Neuronal stem cell (in vitro differentiated cells): Measurements from ENCODE around the gene DPM1.

ENCODE experiments used
- DNase-seq: peaks from one replicate; pipeline ENCODE4 v3.0.0-alpha.2; 2013; ENCODE audit warnings: low spot score
- H2AFZ ChIP-seq: one replicate; pipeline ENCODE4 v1.6.1; 2013; ENCODE audit warnings: mild to moderate bottlenecking, low read length, inconsistent platforms
- H2AK5ac ChIP-seq: 2 replicates; pipeline ENCODE4 v1.6.1; 2013; ENCODE audit warnings: low read depth, mild to moderate bottlenecking, inconsistent platforms, low read length, moderate library complexity, mixed read lengths
- H2BK120ac ChIP-seq: 2 replicates; pipeline ENCODE4 v1.6.1; 2013; ENCODE audit warnings: low read depth, mild to moderate bottlenecking, inconsistent platforms, low read length, moderate library complexity, mixed read lengths
- H2BK12ac ChIP-seq: one replicate; pipeline ENCODE4 v1.6.1; 2013; ENCODE audit warnings: low read length, inconsistent platforms
- H2BK15ac ChIP-seq: 2 replicates; pipeline ENCODE4 v1.6.1; 2013; ENCODE audit warnings: mild to moderate bottlenecking, low read length, inconsistent platforms, mixed read lengths
- H2BK5ac ChIP-seq: one replicate; pipeline ENCODE4 v1.6.1; 2013; ENCODE audit warnings: inconsistent platforms, mild to moderate bottlenecking, low read length, moderate library complexity
- H3K14ac ChIP-seq: one replicate; pipeline ENCODE4 v1.6.1; 2013; ENCODE audit warnings: low read length, inconsistent platforms
- H3K18ac ChIP-seq: 2 replicates; pipeline ENCODE4 v1.6.1; 2013; ENCODE audit warnings: low read length, inconsistent platforms
- H3K23ac ChIP-seq: 2 replicates; pipeline ENCODE4 v1.6.1; 2013; ENCODE audit warnings: low read depth, mild to moderate bottlenecking, mixed read lengths, low read length, inconsistent platforms; ENCODE audit not compliant: poor library complexity
- H3K27ac ChIP-seq: replicated peaks from 3 replicates; pipeline ENCODE4 v1.5.1; 2013; ENCODE audit warnings: low read length, inconsistent platforms
- H3K27me3 ChIP-seq, 3 experiments: 2 replicates each; pipeline ENCODE4 v1.6.1; 2013; ENCODE audit warnings: low read length in 3 of 3, mild to moderate bottlenecking in 2 of 3, inconsistent platforms in 1 of 3, low read depth in 1 of 3, mixed read lengths in 1 of 3, moderate library complexity in 1 of 3; ENCODE audit not compliant: control insufficient read depth in 3 of 3, insufficient read depth in 3 of 3
- H3K36me3 ChIP-seq, 2 donors: replicated peaks in 1 of 2; 2 replicates each; pipeline ENCODE4 v1.6.1; 2013; ENCODE audit warnings: low read length in 2 of 2; ENCODE audit not compliant: control insufficient read depth in 2 of 2, insufficient read depth in 2 of 2
- H3K4ac ChIP-seq: 2 replicates; pipeline ENCODE4 v1.6.1; 2013; ENCODE audit warnings: inconsistent platforms, mild to moderate bottlenecking, low read length, moderate library complexity
- H3K4me1 ChIP-seq, 2 donors: 1 replicate in 1 of 2; 2 replicates in 1 of 2; pipeline ENCODE4 v1.6.1; 2013; ENCODE audit warnings: low read length in 2 of 2, low read depth in 1 of 2; ENCODE audit not compliant: control insufficient read depth in 2 of 2, insufficient read depth in 1 of 2
- H3K4me2 ChIP-seq: one replicate; pipeline ENCODE4 v1.6.1; 2013; ENCODE audit warnings: mild to moderate bottlenecking, low read length, inconsistent platforms; ENCODE audit not compliant: insufficient read depth, poor library complexity, severe bottlenecking
- H3K4me3 ChIP-seq, 2 donors: 2 replicates each; pipeline ENCODE4 v1.5.1; 2013; ENCODE audit warnings: low read length in 2 of 2, mild to moderate bottlenecking in 2 of 2, inconsistent platforms in 1 of 2, moderate library complexity in 1 of 2
- H3K79me1 ChIP-seq: one replicate; pipeline ENCODE4 v1.6.1; 2013; ENCODE audit warnings: low read depth, mild to moderate bottlenecking, inconsistent platforms, low read length, moderate library complexity
- H3K9ac ChIP-seq: one replicate; pipeline ENCODE4 v1.6.1; 2013; ENCODE audit warnings: mild to moderate bottlenecking, low read depth, low read length, inconsistent platforms; ENCODE audit not compliant: poor library complexity
- H3K9me3 ChIP-seq, 2 donors: replicated peaks in 1 of 2; 2 replicates each; pipeline versions ENCODE3 to v1.6.1; 2013; ENCODE audit warnings: low read length in 2 of 2, mild to moderate bottlenecking in 2 of 2, inconsistent platforms in 1 of 2, low read depth in 1 of 2, mixed read lengths in 1 of 2, moderate library complexity in 1 of 2; ENCODE audit not compliant: control insufficient read depth in 2 of 2, insufficient read depth in 1 of 2
- H4K8ac ChIP-seq: one replicate; pipeline ENCODE4 v1.6.1; 2013; ENCODE audit warnings: low read depth, mild to moderate bottlenecking, inconsistent platforms, low read length, moderate library complexity
- H4K91ac ChIP-seq: one replicate; pipeline ENCODE4 v1.6.1; 2013; ENCODE audit warnings: low read length, low read depth, mild to moderate bottlenecking, inconsistent platforms; ENCODE audit not compliant: poor library complexity
- WGBS, 2 donors: extraction: QIAGEN DNeasy Blood & Tissue Kit; methylation state at CpG; one replicate each; pipeline ENCODE4 v1.1.7; 2013; ENCODE audit warnings: missing lambda C conversion rate in 2 of 2, mixed read lengths in 1 of 2; ENCODE audit not compliant: insufficient read length in 2 of 2, insufficient replicate concordance in 1 of 2; ENCODE audit errors: extremely low coverage in 2 of 2; 5-methylcytosine and 5-hydroxymethylcytosine counted together

DPM1 gene

DNA sequence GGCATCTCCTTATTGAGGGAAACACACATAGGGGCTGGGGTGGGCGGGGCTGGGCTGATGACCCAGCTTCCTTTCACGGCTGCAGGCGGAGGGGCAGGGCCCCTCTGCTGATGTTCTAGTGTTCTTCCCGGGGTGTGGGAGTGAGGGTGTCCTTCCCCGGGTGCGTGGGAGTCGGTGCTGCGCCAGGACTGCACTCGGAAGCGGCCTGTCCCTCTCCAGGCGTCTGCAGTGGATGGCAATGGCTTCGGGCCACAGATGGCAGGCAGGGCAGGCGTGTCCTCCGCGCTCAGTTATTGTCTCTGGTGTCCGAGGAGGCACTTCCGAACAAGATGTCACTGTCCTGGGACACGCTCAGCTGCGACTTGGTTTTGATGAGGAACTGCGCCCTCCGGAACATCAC is 45.4 kb upstream of the DPM1 start:
- H3K36me3 ChIP-seq: peaks cover 0 to 3% of the 10 kb centered on the region in 2 donors

DNA sequence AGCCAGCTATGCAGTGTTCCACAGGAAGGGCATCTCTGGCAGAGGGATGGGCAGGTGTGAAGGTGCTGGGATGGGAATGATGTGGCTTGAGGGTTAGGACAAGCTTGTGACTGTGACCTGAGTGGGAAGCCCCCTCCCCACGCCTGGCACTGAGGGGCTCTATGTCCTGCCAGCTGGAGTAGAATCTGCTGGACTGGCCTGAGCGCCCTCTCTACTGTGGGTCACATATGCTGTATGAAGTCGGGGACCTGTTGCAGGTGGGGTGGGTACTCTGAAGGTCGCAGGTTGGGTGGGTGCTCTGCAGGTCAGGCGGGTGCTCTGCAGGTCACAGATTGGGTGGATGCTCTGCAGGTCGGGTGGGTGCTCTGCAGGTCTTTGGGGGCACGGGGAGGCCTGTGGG is 44.3 kb upstream of the DPM1 start:
- DNase-seq: no peak
- H2BK5ac ChIP-seq: peak overlapping the region; percentile 19
- peak overlapping the region; percentile 56 for H3K9ac ChIP-seq
- peaks cover 11 to 14% of the 10 kb centered on the region in 2 donors for H3K4me1 ChIP-seq
- H2BK120ac ChIP-seq: peak overlapping the region; percentile 33
- H3K27ac ChIP-seq: peak overlapping the region; percentile 2
- H3K9me3 ChIP-seq: no peaks in the 10 kb centered on the region
- H3K36me3 ChIP-seq: peaks cover 0 to 3% of the 10 kb centered on the region in 2 donors
- no peaks in the 10 kb centered on the region for H3K27me3 ChIP-seq
- H4K8ac ChIP-seq: peak overlapping the region; percentile 74
- no CpG with 5 or more reads among the region's 7 CpGs for WGBS, 2 donors
- H2AFZ ChIP-seq: no peak overlapping the region
- H2BK12ac ChIP-seq: peak overlapping the region; percentile 63
- H3K23ac ChIP-seq: peak overlapping the region; percentile 49
- H4K91ac ChIP-seq: no peak overlapping the region
- H2AK5ac ChIP-seq: peak overlapping the region; percentile 91
- no peak overlapping the region for H2BK15ac ChIP-seq
- H3K18ac ChIP-seq: peak overlapping the region; percentile 66
- peaks cover 3% of the 10 kb centered on the region for H3K79me1 ChIP-seq
- H3K4me2 ChIP-seq: no peak overlapping the region
- H3K4ac ChIP-seq: peak overlapping the region; percentile 56
- H3K4me3 ChIP-seq: no peak overlapping the region
- no peak overlapping the region for H3K14ac ChIP-seq

More for the DNA sequence above, 45.4 kb upstream of the DPM1 start:
- Histone ChIP-seq H2BK12ac (peak overlapping the region; percentile 35), H3K9me3 (no peaks in the 10 kb centered on the region), H3K4ac (no peak overlapping the region), H4K8ac (peak overlapping the region; percentile 3), H3K14ac (no peak overlapping the region), H3K23ac (peak overlapping the region; percentile 56), H3K27me3 (no peaks in the 10 kb centered on the region), H3K18ac (peak overlapping the region; percentile 92), H2BK120ac (no peak overlapping the region), H3K79me1 (peaks cover 3% of the 10 kb centered on the region), H3K27ac (peak overlapping the region; percentile 23), H3K4me3 (no peak overlapping the region), H2AFZ (peak overlapping the region; percentile 71), H2BK15ac (peak overlapping the region; percentile 60), H2BK5ac (peak overlapping the region; percentile 91), H2AK5ac (peak overlapping the region; percentile 92), H4K91ac (peak overlapping the region; percentile 68), H3K9ac (peak overlapping the region; percentile 56), H3K4me2 (no peak overlapping the region), H3K4me1 (peaks cover 11 to 14% of the 10 kb centered on the region in 2 donors)
- no peak for DNase-seq
- WGBS, 2 donors: no CpG with 5 or more reads among the region's 21 CpGs

DNA sequence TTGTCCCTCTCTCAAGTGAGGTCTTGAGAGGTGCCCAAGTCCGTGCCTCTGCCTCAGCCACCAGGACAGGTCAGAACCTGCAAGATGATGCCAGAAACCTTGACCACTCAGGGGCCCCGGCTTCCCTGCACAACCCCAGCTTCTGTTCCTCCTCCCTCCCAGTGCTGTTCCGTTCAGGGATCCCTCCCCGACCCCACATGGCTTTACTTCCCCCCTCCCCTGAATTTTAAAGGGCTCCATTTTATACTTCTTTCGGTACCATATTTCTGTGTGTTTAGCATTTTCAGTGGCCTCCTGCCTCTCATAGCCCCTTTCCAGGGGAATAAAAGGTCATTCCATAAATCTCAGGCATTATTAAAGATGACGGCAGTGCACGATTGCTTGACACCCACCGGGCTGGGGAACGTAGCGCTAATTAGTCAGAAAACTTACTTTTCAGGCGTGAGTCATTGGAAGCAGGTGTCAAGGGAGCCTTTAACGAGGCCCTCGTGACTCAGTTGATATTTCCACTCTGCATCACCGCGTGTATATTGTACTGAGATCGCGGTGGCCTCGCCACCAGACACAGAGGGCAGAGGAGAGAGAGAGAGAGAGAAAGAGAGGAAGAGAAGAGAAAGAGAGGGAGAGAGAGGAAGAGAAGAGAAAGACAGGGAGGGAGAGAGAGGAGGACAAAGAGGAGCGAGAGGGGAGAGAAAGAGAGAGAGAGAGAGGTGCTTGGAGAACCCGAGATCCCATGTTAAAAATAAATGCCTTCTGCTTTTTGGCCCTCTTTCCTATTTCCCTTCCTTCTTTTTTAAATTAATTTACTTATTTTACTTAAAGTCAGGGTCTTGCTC is 43.3 kb upstream of the DPM1 start:
- no peak overlapping the region for H3K4ac ChIP-seq
- no peak overlapping the region for H2BK12ac ChIP-seq
- no peaks in the 10 kb centered on the region for H3K9me3 ChIP-seq
- H3K4me1 ChIP-seq: peaks cover 15 to 20% of the 10 kb centered on the region in 2 donors
- no peak overlapping the region for H3K27ac ChIP-seq
- WGBS, 2 donors: no CpG with 5 or more reads among the region's 20 CpGs
- no peak overlapping the region for H2BK120ac ChIP-seq
- H3K79me1 ChIP-seq: peaks cover 3% of the 10 kb centered on the region
- H3K23ac ChIP-seq: no peak overlapping the region
- DNase-seq: no peak
- H2AFZ ChIP-seq: no peak overlapping the region
- H3K14ac ChIP-seq: no peak overlapping the region
- no peak overlapping the region for H3K18ac ChIP-seq
- no peak overlapping the region for H2BK15ac ChIP-seq
- H3K4me3 ChIP-seq: no peak overlapping the region
- H3K27me3 ChIP-seq: no peaks in the 10 kb centered on the region
- no peak overlapping the region for H3K9ac ChIP-seq
- H4K8ac ChIP-seq: no peak overlapping the region
- peaks cover 0 to 3% of the 10 kb centered on the region in 2 donors for H3K36me3 ChIP-seq
- H4K91ac ChIP-seq: no peak overlapping the region
- no peak overlapping the region for H2BK5ac ChIP-seq
- H3K4me2 ChIP-seq: no peak overlapping the region
- H2AK5ac ChIP-seq: no peak overlapping the region

DNA sequence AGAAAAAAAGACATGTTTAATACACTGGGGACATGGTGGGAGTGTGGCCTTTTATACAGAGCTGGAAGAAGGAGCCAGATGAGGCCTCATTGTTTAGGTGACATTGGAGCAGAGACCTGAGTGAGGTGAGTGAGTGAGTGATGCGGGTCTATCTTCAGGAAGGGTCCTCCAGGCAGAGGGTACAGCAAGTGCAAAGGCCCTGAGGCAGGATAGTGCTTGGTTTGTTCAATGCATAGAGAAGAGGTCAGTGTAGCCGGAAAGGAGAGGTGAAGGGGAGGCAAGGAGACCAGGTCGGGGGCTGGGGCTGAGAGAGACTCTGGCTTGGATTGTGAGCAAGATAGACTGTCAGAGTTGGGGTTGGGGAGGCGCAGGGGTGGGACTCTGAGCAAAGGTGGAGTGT is 41.0 kb upstream of the DPM1 start:
- Histone ChIP-seq H3K4me2 (no peak overlapping the region), H3K4me1 (peaks cover 15 to 20% of the 10 kb centered on the region in 2 donors)

More for the DNA sequence above, 41.0 kb upstream of the DPM1 start:
- H3K18ac ChIP-seq: no peak overlapping the region
- no peak for DNase-seq
- no peak overlapping the region for H3K23ac ChIP-seq
- H2BK12ac ChIP-seq: no peak overlapping the region
- H3K4ac ChIP-seq: no peak overlapping the region
- H3K9ac ChIP-seq: no peak overlapping the region
- peaks cover 3% of the 10 kb centered on the region for H3K79me1 ChIP-seq
- no peak overlapping the region for H2BK120ac ChIP-seq
- H3K14ac ChIP-seq: no peak overlapping the region
- H2BK15ac ChIP-seq: no peak overlapping the region
- no CpG with 5 or more reads among the region's 4 CpGs for WGBS, 2 donors
- no peak overlapping the region for H4K8ac ChIP-seq
- H3K4me3 ChIP-seq: no peak overlapping the region
- H3K9me3 ChIP-seq: no peaks in the 10 kb centered on the region
- H2BK5ac ChIP-seq: no peak overlapping the region
- no peak overlapping the region for H2AFZ ChIP-seq
- peaks cover 0 to 3% of the 10 kb centered on the region in 2 donors for H3K36me3 ChIP-seq
- H4K91ac ChIP-seq: no peak overlapping the region
- peaks cover 0 to 3% (median 0%) of the 10 kb centered on the region in 3 experiments for H3K27me3 ChIP-seq
- H2AK5ac ChIP-seq: no peak overlapping the region
- H3K27ac ChIP-seq: no peak overlapping the region
